Progenitor cell of endocrine pancreas (in vitro differentiated cells): ENCODE measurements around the gene GPC3. TPM values are rescaled to one million over a fixed set of nuclear protein-coding genes. Genes with fewer than 3 reads are reported as not detected.
A peak's percentile ranks its signal among the peaks of the same experiment; 100 is the strongest.

Experiments
- DNase-seq: peaks from one replicate; pipeline ENCODE4 v3.0.0; 2021; ENCODE audit warnings: low spot score; ENCODE audit not compliant: unreplicated experiment
- H3K27ac Mint-ChIP-seq: 2 replicates; pipeline ENCODE4 v1.8.0; 2021; ENCODE audit warnings: mild to moderate bottlenecking, moderate library complexity, mixed read lengths
- H3K27me3 Mint-ChIP-seq: 2 replicates; pipeline ENCODE4 v1.8.0; 2021; ENCODE audit warnings: mixed read lengths
- H3K36me3 Mint-ChIP-seq: 2 replicates; pipeline ENCODE4 v1.8.0; 2022; ENCODE audit warnings: mixed read lengths; ENCODE audit not compliant: insufficient read depth
- H3K4me1 Mint-ChIP-seq: 2 replicates; pipeline ENCODE4 v1.8.0; 2021; ENCODE audit warnings: low read depth, mixed read lengths
- H3K4me3 Mint-ChIP-seq: 2 replicates; pipeline ENCODE4 v1.8.0; 2021; ENCODE audit warnings: low read depth, mild to moderate bottlenecking, moderate library complexity, mixed read lengths
- H3K9me3 Mint-ChIP-seq: 2 replicates; pipeline ENCODE4 v1.8.0; 2021; ENCODE audit warnings: low read depth, mixed read lengths
- total RNA-seq: library from RNA; stranded (reverse); gene quantifications from 2 replicates; pipeline ENCODE4 v1.2.1, GENCODE V29; 2021
- TF ChIP-seq, protein P1 (sequence below): fragments of 200-600 bp; sonication (generic); IDR thresholded peaks from one replicate; pipeline ENCODE4 v1.5.0; 2021; ENCODE audit warnings: antibody characterized with exemption, mild to moderate bottlenecking; ENCODE audit not compliant: unreplicated experiment

The GPC3 gene
- total RNA-seq, 1 donor from 2014 or later: 197 TPM

DNA sequence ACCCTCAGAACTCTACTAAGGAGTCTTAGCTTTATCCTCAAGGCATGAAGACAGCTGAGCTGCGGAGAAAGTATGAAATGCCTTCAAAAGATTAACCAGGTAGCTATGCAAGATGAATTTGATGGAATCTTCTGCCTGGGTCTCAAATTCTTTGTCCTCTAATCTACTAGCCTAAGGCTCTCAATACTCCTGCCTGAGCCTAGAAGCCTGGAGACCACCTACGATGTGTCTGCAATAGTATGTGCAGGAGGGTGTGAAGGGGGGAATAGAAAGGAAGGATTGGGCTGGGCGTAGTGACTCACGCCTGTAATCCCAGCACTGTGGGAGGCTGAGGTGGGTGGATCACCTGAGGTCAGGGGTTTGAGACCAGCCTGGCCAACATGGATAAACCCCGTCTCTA is 391.9 kb downstream of the GPC3 start:
- no peaks in the 10 kb centered on the region for H3K27me3 Mint-ChIP-seq
- TF ChIP-seq, protein P1, sequence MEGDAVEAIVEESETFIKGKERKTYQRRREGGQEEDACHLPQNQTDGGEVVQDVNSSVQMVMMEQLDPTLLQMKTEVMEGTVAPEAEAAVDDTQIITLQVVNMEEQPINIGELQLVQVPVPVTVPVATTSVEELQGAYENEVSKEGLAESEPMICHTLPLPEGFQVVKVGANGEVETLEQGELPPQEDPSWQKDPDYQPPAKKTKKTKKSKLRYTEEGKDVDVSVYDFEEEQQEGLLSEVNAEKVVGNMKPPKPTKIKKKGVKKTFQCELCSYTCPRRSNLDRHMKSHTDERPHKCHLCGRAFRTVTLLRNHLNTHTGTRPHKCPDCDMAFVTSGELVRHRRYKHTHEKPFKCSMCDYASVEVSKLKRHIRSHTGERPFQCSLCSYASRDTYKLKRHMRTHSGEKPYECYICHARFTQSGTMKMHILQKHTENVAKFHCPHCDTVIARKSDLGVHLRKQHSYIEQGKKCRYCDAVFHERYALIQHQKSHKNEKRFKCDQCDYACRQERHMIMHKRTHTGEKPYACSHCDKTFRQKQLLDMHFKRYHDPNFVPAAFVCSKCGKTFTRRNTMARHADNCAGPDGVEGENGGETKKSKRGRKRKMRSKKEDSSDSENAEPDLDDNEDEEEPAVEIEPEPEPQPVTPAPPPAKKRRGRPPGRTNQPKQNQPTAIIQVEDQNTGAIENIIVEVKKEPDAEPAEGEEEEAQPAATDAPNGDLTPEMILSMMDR: no peak
- H3K9me3 Mint-ChIP-seq: no peaks in the 10 kb centered on the region
- DNase-seq: no peak
- H3K27ac Mint-ChIP-seq: peak overlapping the region; percentile 50
- H3K36me3 Mint-ChIP-seq: peaks cover 1% of the 10 kb centered on the region
- no peak overlapping the region for H3K4me3 Mint-ChIP-seq
- H3K4me1 Mint-ChIP-seq: no peaks in the 10 kb centered on the region

- Mint-ChIP-seq H3K9me3 (no peaks in the 10 kb centered on the region), H3K4me3 (no peak overlapping the region), H3K27ac (no peak overlapping the region), H3K4me1 (peaks cover 11% of the 10 kb centered on the region), H3K27me3 (no peaks in the 10 kb centered on the region), H3K36me3 (peaks cover 1% of the 10 kb centered on the region)
- no peak for DNase-seq
- TF ChIP-seq, protein P1: no peak
Observed at GRCh38 chrX:133590703-133591505, 394.5 kb downstream of the GPC3 start.

DNA sequence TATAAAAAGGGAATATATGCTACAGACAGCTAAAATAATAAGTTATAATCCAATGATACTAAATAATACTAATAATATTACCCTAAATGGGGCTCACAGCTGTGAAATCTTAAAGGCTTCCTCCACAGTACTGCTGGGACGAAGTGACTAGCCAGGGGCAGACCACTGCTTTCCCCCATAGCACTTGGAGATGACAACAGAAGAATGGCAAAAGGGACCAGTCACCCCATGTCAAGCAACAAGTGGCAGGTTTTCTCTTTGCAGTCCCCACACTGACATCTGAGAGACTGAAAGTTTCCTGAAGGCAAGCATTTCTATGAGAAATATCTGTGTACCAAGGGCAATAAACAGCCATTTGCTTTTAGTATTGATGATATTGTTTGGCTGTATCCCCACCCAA is 396.6 kb downstream of the GPC3 start:
- TF ChIP-seq, protein P1: no peak
- H3K4me3 Mint-ChIP-seq: no peak overlapping the region
- H3K27me3 Mint-ChIP-seq: no peaks in the 10 kb centered on the region
- H3K4me1 Mint-ChIP-seq: peaks cover 19% of the 10 kb centered on the region
- H3K9me3 Mint-ChIP-seq: no peaks in the 10 kb centered on the region
- no peaks in the 10 kb centered on the region for H3K36me3 Mint-ChIP-seq
- H3K27ac Mint-ChIP-seq: no peak overlapping the region
- no peak for DNase-seq

GRCh38 chrX:133587818-133588217 is 397.6 kb downstream of the GPC3 start:
- TF ChIP-seq, protein P1: no peak
- Mint-ChIP-seq H3K27me3 (no peaks in the 10 kb centered on the region), H3K27ac (no peak overlapping the region), H3K9me3 (no peaks in the 10 kb centered on the region), H3K36me3 (no peaks in the 10 kb centered on the region), H3K4me1 (peaks cover 19% of the 10 kb centered on the region), H3K4me3 (no peak overlapping the region)
- no peak for DNase-seq

DNA sequence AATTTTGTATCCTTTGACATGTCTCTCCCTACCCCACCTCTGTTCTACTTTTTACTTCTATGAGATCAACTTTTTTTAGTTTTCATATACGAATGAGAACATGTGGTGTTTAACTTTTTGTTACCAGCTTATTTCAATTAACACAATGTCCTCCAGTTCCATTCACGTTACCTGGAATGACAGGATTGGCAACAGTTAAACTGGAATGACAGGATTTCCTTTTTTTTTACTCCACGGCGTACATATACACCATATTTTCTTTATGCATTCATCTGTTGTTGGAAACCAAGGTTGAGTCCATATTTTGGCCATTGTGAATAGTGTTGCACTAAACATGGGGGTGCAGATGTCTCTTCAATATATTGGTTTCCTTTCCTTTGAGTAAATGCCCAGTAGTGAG is 398.3 kb downstream of the GPC3 start:
- Mint-ChIP-seq H3K27me3 (no peaks in the 10 kb centered on the region), H3K4me1 (peaks cover 22% of the 10 kb centered on the region), H3K36me3 (no peaks in the 10 kb centered on the region), H3K27ac (no peak overlapping the region), H3K4me3 (no peak overlapping the region), H3K9me3 (no peaks in the 10 kb centered on the region)
- TF ChIP-seq, protein P1: no peak
- DNase-seq: no peak
